H1 (cell line): ENCODE data around the gene RCAN3. TPM values are rescaled to one million over a fixed set of nuclear protein-coding genes. Genes with fewer than 3 reads are reported as not detected.
A peak's percentile ranks its signal among the peaks of the same experiment; 100 is the strongest.

Experiments
- ASH2L ChIP-seq: fragments of 200-600, 300-600 bp; sonication (generic); IDR thresholded peaks from one replicate; pipeline ENCODE4 v1.7.1; 2017; ENCODE audit warnings: low read length
- BACH1 ChIP-seq: IDR thresholded peaks from 2 replicates; pipeline ENCODE4 v1.6.1; 2012; ENCODE audit warnings: low read length, improper control_type of control experiment
- CBX8 ChIP-seq: fragments of 300-800, 300-1000 bp; sonication (generic); IDR thresholded peaks from 2 replicates; pipeline ENCODE4 v1.7.1; 2016; ENCODE audit warnings: low read depth, low read length, borderline replicate concordance
- CEBPB ChIP-seq: IDR thresholded peaks from 2 replicates; pipeline ENCODE4 v1.6.1; 2012; ENCODE audit warnings: low read depth, low read length
- CHD2 ChIP-seq: IDR thresholded peaks from 2 replicates; pipeline ENCODE4 v1.6.1; 2012; ENCODE audit warnings: low read length, improper control_type of control experiment
- CTBP2 ChIP-seq: IDR thresholded peaks from 2 replicates; pipeline ENCODE4 v1.7.0; 2011; ENCODE audit warnings: borderline replicate concordance, mild to moderate bottlenecking, moderate library complexity, mixed read lengths, low read length; ENCODE audit not compliant: insufficient read depth, insufficient read length
- EP300 ChIP-seq, 2 experiments: IDR thresholded peaks; 1 replicate in 1 of 2; 2 replicates in 1 of 2; pipeline ENCODE4 v1.6.1; 2011 to 2012; ENCODE audit warnings: low read depth in 2 of 2, low read length in 2 of 2, mild to moderate bottlenecking in 2 of 2, borderline replicate concordance in 1 of 2, inconsistent platforms in 1 of 2, moderate library complexity in 1 of 2
- HDAC2 ChIP-seq, 2 experiments: fragments of 300-600 bp in 1 of 2; sonication (generic) in 1 of 2; IDR thresholded peaks; 2 replicates each; pipeline ENCODE4 v1.6.1; 2011 to 2012; ENCODE audit warnings: low read depth in 2 of 2, low read length in 2 of 2, mild to moderate bottlenecking in 2 of 2, moderate library complexity in 2 of 2, borderline replicate concordance in 1 of 2, inconsistent platforms in 1 of 2
- POLR2A ChIP-seq, 2 experiments: IDR thresholded peaks; 1 replicate in 1 of 2; 2 replicates in 1 of 2; pipeline ENCODE4 v1.6.1; 2011; ENCODE audit warnings: low read depth in 2 of 2, low read length in 2 of 2, mild to moderate bottlenecking in 2 of 2; ENCODE audit errors: control extremely low read depth in 1 of 2
- RBBP5 ChIP-seq: IDR thresholded peaks from 2 replicates; pipeline ENCODE4 v1.7.1; 2012; ENCODE audit warnings: low read depth, mild to moderate bottlenecking, inconsistent platforms, low read length, moderate library complexity, borderline replicate concordance
- RFX5 ChIP-seq: IDR thresholded peaks from 2 replicates; pipeline ENCODE4 v1.6.1; 2011; ENCODE audit warnings: low read depth, low read length, improper control_type of control experiment, borderline replicate concordance
- SIN3A ChIP-seq, 2 experiments: IDR thresholded peaks in 1 of 2; conservative IDR thresholded peaks in 1 of 2; 2 replicates each; pipeline ENCODE4 v1.6.1; 2011 to 2012; ENCODE audit warnings: low read length in 2 of 2, improper control_type of control experiment in 1 of 2, low read depth in 1 of 2, mild to moderate bottlenecking in 1 of 2
- SIRT6 ChIP-seq: IDR thresholded peaks from one replicate; pipeline ENCODE4 v1.7.1; 2012; ENCODE audit warnings: low read length, inconsistent platforms
- SUZ12 ChIP-seq: fragments of 200-600 bp; sonication (generic); IDR thresholded peaks from 2 replicates; pipeline ENCODE4 v1.6.1; 2012; ENCODE audit warnings: mild to moderate bottlenecking, inconsistent platforms, low read length, moderate library complexity, mixed read lengths
- TAF1 ChIP-seq: IDR thresholded peaks from 2 replicates; pipeline ENCODE4 v1.6.1; 2011; ENCODE audit warnings: mild to moderate bottlenecking, low read depth, low read length
- TBP ChIP-seq: IDR thresholded peaks from 2 replicates; pipeline ENCODE4 v1.6.1; 2011; ENCODE audit warnings: low read depth, low read length, improper control_type of control experiment
- polyA plus RNA-seq, 7 experiments: library from polyadenylated mRNA; depleted of rRNA in 3 of 7; stranded (reverse) in 5 of 7; unstranded in 2 of 7; fragments of >200 nt in 5 of 7; fragments of 200-250 nt in 2 of 7; gene quantifications; 1 replicate in 5 of 7; 2 replicates in 1 of 7; 4 replicates in 1 of 7; pipeline versions ENCODE4 v1.2.1 to v1.2.3, GENCODE V29; 2011 to 2013; ENCODE audit warnings: missing spikeins in 2 of 7, mixed read lengths in 2 of 7
- total RNA-seq: library from RNA; stranded (reverse); fragmentation: NEBNext Ultra II Directional; extraction: Animal tissue kit (Norgen Biotek cat#: 25700); gene quantifications from 2 replicates; pipeline ENCODE4 v1.2.1, GENCODE V29; 2021
- TF ChIP-seq, protein P1 (sequence below): IDR thresholded peaks from 2 replicates; pipeline ENCODE4 v1.6.1; 2012; ENCODE audit warnings: inconsistent platforms

Gene RCAN3
- total and polyA plus RNA-seq, 2 of the 8 experiments (the other 6 are each of a cell fraction or from before 2014, with no cell fraction given): 5.6 to 16.6 TPM

DNA sequence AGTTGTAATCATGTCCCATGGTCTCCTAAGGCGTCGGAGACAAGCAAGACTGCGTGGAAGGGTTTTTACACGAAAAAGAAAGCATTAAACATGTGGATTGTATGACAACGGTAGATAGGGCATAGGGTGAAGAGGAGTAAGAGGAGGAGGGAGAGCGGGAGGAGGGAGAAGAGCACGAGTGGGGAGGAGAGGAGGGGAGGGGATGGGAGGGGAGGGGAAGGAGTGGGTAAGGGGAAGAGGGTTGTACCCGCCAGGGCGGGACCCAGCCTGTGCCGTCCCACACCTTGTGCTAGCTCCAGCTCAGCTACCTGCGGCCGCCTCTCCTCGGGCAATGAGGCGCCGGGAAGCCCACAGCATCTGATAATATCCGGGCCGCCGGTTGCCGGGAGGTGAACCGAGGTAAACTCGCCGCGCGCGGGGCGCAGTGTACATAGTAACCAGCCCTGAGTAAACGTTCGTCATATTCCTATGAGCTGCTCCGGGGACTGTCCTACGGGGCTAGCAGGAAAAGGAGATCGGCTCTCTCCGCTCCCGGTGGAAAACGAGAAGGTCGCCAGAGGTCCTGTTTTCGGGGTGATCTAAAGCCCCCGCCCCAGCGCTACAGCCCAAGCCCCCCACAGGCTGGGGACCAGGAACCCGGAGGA, 449 bp upstream of the RCAN3 start (continued):
- TF ChIP-seq CTBP2 (peak; percentile 73), SIN3A (conservative IDR thresholded peaks at IDR 0.05 in 1 of 2, IDR thresholded peaks at IDR 0.05 in 1 of 2; ENCODE audit: low read depth in 1 of 2, low read length in 2 of 2) (no peak; a peak in 2 of 4 replicates), EP300 (IDR thresholded peaks at IDR 0.05; ENCODE audit: borderline replicate concordance in 1 of 2, low read depth in 2 of 2, low read length in 2 of 2) (no peak), TBP (peak; percentile 38; the same call in 1 of the 2 replicates), CHD2 (no peak), CBX8 (no peak), RFX5 (no peak), POLR2A (IDR thresholded peaks at IDR 0.05; ENCODE audit: control extremely low read depth in 1 of 2, low read depth in 2 of 2, low read length in 2 of 2) (peak in 1 of 2 experiments; percentile 47; a peak in 1 of 3 replicates), ASH2L (peak; percentile 71), HDAC2 (IDR thresholded peaks at IDR 0.05; ENCODE audit: borderline replicate concordance in 1 of 2, low read depth in 2 of 2, low read length in 2 of 2) (0 out of 4 replicates have a peak, but pooled peaks of 1 of the 2 experiments have one; percentile 69), SUZ12 (no peak), SIRT6 (no peak), CEBPB (no peak), RBBP5 (peak; percentile 65; the same call in 1 of the 2 replicates), TAF1 (no peak; the same call in 1 of the 2 replicates), BACH1 (peak; percentile 38; the same call in 1 of the 2 replicates)
- TF ChIP-seq, protein P1, sequence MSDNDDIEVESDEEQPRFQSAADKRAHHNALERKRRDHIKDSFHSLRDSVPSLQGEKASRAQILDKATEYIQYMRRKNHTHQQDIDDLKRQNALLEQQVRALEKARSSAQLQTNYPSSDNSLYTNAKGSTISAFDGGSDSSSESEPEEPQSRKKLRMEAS: peak; percentile 36; the same call in 1 of the 2 replicates
